ENCODE measurements around the gene MVB12B. TPM values are rescaled to one million over a fixed set of nuclear protein-coding genes. Genes with fewer than 3 reads are reported as not detected.

Gene MVB12B
- total RNA-seq, 4 donors from 2014 or later: 2.1 to 39.2 (median 22.2) TPM

GRCh38 chr9:126411948-126412284 lies 85.3 kb downstream of the MVB12B start:
- no peak overlapping the region for H3K4me3 ChIP-seq
- no peak overlapping the region for H3K27ac ChIP-seq
- TF ChIP-seq POLR2A (IDR thresholded peaks at IDR 0.05) (no peak), CTCF (IDR thresholded peaks at IDR 0.05) (no peak)
- no peaks in the 10 kb centered on the region for H3K27me3 ChIP-seq
- DNase-seq: no peak
- no peaks in the 10 kb centered on the region for H3K36me3 ChIP-seq
- intact Hi-C loops (cut with DNase I; ENCODE audit: low total_unique reads): no loop called here
- no peaks in the 10 kb centered on the region for H3K9me3 ChIP-seq
- no peaks in the 10 kb centered on the region for H3K4me1 ChIP-seq

GRCh38 chr9:126412905-126413304 lies 86.3 kb downstream of the MVB12B start:
- DNase-seq: no peak
- no peaks in the 10 kb centered on the region for H3K27me3 ChIP-seq
- intact Hi-C loops (cut with DNase I; ENCODE audit: low total_unique reads): no loop called here
- H3K4me3 ChIP-seq: no peak overlapping the region
- H3K9me3 ChIP-seq: no peaks in the 10 kb centered on the region
- no peaks in the 10 kb centered on the region for H3K4me1 ChIP-seq
- TF ChIP-seq CTCF (IDR thresholded peaks at IDR 0.05) (no peak), POLR2A (IDR thresholded peaks at IDR 0.05) (no peak)
- H3K36me3 ChIP-seq: no peaks in the 10 kb centered on the region
- no peak overlapping the region for H3K27ac ChIP-seq

- no peaks in the 10 kb centered on the region for H3K27me3 ChIP-seq
- no peak for TF ChIP-seq CTCF (IDR thresholded peaks at IDR 0.05)
- no peak for TF ChIP-seq POLR2A (IDR thresholded peaks at IDR 0.05)
- no peaks in the 10 kb centered on the region for H3K4me1 ChIP-seq
- H3K36me3 ChIP-seq: no peaks in the 10 kb centered on the region
- DNase-seq: no peak
- intact Hi-C loops (cut with DNase I; ENCODE audit: low total_unique reads): no loop called here
- H3K27ac ChIP-seq: no peak overlapping the region
- no peak overlapping the region for H3K4me3 ChIP-seq
- H3K9me3 ChIP-seq: no peaks in the 10 kb centered on the region
Observed at GRCh38 chr9:126413391-126414068, 86.9 kb downstream of the MVB12B start.

- DNase-seq: no peak
Observed at GRCh38 chr9:126415741-126416370, 89.2 kb downstream of the MVB12B start.

More at GRCh38 chr9:126415741-126416370, 89.2 kb downstream of the MVB12B start:
- H3K4me3 ChIP-seq: no peak overlapping the region
- no peaks in the 10 kb centered on the region for H3K9me3 ChIP-seq
- no peaks in the 10 kb centered on the region for H3K27me3 ChIP-seq
- no peak for TF ChIP-seq CTCF (IDR thresholded peaks at IDR 0.05)
- TF ChIP-seq POLR2A (IDR thresholded peaks at IDR 0.05): no peak
- H3K4me1 ChIP-seq: no peaks in the 10 kb centered on the region
- no peak overlapping the region for H3K27ac ChIP-seq
- no peaks in the 10 kb centered on the region for H3K36me3 ChIP-seq
- intact Hi-C loops (cut with DNase I; ENCODE audit: low total_unique reads): no loop called here
